Tibial nerve (tissue), 4 donors: ENCODE data around the gene OSBPL10.

ENCODE experiments used
- CTCF ChIP-seq, 5 experiments: fragments of 200-600 bp in 3 of 5; fragments of 450-650 bp in 2 of 5; sonication (generic) in 3 of 5; IDR thresholded peaks; one replicate each; pipeline ENCODE4 v1.5.1; 2016 to 2019; ENCODE audit warnings: antibody characterized with exemption in 5 of 5, mild to moderate bottlenecking in 3 of 5, moderate library complexity in 2 of 5
- EP300 ChIP-seq, 2 donors: sonication (generic); formaldehyde crosslinking; IDR thresholded peaks; one replicate each; pipeline ENCODE4 v1.6.1; 2017; ENCODE audit warnings: antibody characterized with exemption in 2 of 2, mild to moderate bottlenecking in 1 of 2
- POLR2A ChIP-seq, 2 donors: fragments of 450-650 bp; IDR thresholded peaks; one replicate each; pipeline ENCODE4 v1.6.1; 2017; ENCODE audit warnings: antibody characterized with exemption in 2 of 2, mild to moderate bottlenecking in 2 of 2, moderate library complexity in 2 of 2

GRCh38 chr3:31957106-31957505 is 24.0 kb downstream of the OSBPL10 start:
- TF ChIP-seq CTCF (IDR thresholded peaks at IDR 0.05) (no peak), POLR2A (IDR thresholded peaks at IDR 0.05) (no peak), EP300 (IDR thresholded peaks at IDR 0.05) (peak; percentile 44 to 71)
